HL-60 (cell line): ENCODE results near the gene MACROD2.

Experiments
- CTCF ChIP-seq: IDR thresholded peaks from one replicate; pipeline ENCODE4 v1.5.1; 2011; ENCODE audit warnings: low read length, control low read depth, inconsistent platforms; ENCODE audit not compliant: insufficient read depth
- GABPA ChIP-seq: IDR thresholded peaks from 2 replicates; pipeline ENCODE4 v1.6.1; 2012; ENCODE audit warnings: low read depth
- POLR2AphosphoS5 ChIP-seq: IDR thresholded peaks from 2 replicates; pipeline ENCODE4 v1.6.1; 2012; ENCODE audit warnings: low read depth
- REST ChIP-seq: IDR thresholded peaks from 2 replicates; pipeline ENCODE4 v1.6.1; 2012; ENCODE audit warnings: low read depth; ENCODE audit not compliant: insufficient replicate concordance

GRCh38 chr20:14410869-14411555 is 415.7 kb downstream of the MACROD2 start:
- no peak for TF ChIP-seq CTCF
- TF ChIP-seq REST, result no peak
- no peak for TF ChIP-seq POLR2AphosphoS5
- TF ChIP-seq GABPA, result no peak
